Inflammatory macrophage (primary cell): ENCODE data around the gene VKORC1.

ENCODE experiments used
- DNase-seq, 2 donors: peaks; one replicate each; pipeline ENCODE4 v3.0.0-alpha.2; 2020 to 2022

Gene VKORC1

DNA sequence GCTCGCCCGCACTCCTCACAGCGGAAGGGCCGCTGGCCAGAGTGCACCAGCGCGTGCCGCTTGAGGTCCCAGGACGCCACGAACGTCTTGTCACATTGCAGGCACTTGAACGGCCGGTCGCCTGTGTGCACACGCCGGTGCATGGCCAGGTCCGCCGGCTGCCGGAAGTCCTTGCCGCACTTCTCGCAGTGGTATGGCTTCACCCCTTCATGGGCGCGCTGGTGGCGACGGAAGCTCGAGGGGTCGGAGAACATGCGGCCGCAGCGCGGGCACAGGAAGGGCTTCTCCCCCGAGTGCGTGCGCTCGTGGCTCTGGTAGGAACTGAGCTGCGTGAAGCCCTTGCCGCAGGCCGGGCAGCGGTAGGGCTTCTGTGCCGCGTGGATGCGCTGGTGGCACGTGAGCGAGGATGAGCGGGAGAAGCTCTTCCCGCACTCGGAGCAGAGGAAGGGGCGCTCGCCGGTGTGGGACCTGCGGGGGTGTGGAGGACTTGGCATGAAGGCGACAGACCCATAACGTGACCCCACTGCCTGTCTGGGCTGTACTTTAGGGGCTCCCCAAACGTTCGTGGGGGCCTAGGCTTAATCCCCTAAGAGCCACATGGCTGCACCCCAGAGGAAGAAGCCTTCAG, 32.7 kb downstream of the VKORC1 start:
- no peak for DNase-seq

DNA sequence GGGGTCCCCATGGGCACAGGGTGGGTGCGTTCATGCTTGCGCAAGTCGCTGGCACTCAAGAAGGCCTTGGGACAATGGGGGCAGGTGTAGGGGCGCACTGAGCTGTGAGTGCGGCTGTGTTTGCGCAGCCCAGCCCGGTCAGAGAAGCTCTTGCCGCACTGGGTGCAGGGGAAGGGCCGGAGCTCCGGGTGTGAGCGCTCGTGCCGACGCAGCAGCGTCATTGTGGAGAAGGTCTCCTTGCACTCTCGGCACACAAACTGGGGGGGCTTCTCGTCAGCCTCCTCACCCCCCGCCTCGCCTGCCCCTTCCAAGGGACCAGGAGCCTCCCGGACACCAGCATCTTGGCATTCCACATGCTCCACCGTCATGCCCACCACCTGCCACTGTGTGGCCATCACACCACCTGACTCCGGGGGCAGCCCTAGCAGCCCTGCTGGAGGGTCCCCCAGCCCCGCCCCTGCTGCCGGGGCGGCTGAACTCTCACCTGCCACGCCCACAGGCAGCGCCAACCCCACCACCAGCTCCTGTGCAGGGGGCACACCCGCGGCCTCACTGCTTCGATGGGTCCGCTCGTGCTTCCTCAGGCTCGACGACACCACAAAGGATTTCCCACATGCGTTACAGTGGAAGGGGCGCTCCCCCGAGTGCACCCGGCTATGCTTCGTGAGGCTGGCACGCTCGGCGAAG, 33.3 kb downstream of the VKORC1 start:
- no peak for DNase-seq

DNA sequence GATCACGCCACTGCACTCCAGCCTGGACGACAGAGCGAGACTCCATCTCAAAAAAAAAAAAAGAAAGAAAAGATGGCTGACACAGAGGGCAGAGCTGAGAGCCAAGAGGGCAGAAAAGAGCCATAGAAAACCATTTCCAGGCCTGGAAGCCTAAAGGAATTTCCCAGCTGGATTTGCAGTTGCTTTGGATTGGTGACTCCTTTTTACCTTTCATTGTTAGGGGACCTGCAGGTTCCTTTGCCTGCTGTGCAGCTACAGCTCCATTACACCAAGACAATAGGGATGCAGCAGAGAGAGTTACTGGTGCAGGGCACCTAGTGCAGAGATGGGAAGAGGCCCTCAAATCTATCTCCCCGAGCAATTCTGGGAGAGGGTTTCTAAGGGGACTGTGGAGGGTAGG, 39.0 kb downstream of the VKORC1 start:
- DNase-seq, result no peak

DNA sequence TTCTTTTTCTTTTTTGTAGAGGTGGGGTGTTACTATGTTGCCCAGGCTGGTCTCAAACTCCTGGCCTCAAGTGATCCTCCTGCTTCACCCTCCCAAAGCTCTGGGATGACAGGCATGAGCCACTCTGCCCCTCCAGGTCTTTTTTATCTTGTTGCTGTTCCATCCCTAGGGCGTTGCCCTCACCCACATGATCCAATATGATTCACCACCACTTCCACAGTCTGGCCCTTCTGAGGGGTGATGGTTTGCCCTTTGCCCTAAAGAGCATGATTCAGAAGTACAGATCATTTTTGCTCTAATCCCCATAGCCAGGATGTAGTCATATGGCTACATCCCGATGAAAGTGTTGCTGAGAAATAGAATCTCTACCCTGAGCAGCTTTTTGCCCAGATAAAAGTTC, 42.5 kb downstream of the VKORC1 start:
- DNase-seq, result peak; percentile 92 to 93

DNA sequence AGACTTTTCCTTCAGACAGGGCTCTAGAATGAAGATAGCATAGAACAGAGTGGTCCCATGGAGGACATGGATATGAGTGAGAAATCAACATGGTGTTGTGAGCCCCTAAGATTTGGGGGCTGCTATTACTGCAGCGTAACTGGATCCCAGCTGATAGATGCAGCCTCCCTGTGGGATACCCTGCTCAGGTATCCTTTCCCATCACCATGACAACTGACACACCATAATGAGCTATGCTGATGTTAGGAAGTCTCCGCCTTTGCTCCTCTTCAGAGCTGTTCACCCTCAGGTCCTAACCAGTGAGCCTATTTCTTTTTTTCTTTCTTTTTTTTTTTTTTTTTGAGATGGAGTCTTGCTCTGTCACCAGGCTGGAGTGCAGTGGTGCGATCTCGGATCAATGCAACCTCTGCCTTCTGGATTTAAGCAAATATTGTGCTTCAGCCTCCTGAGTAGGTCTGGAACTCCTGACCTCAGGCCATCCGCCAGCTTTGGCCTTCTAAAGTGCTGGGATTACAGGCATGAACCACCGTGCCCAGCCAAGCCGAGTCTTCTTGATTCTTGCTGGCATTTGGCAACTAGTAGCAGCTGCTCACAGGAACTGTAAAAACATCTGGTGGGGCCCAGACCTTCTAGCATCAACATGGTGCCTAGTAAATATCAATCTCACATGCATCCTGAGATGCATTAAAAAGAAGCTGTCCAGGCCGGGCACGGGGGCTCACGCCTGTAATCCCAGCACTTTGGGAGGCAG, 44.1 kb downstream of the VKORC1 start:
- no peak for DNase-seq

DNA sequence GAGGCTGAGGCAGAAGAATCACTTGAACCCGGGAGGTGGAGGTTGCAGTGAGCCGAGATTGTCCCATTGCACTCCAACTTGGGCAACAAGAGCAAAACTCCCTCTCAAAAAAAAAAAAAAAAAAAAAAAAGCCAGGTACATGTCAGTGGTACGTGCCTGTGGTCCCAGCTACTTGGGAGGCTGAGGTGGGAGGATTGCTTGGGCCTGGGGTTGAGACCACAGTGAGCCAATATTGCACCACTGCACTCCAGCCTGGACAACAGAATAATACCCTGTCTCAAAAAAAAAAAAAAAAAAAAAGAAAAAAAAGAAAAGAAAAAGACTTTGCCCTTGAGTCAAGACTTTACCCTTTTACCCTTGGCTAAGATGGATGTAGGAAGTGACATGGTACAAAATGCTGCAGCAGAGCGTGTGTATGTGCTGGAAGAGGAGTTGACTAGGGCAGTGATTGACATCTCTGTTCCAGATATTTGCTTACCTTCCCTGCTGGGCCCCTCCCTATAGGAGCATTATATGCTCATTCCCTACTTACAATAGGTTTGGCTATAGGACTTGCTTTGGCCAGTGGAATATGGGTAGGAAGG, 50.6 kb downstream of the VKORC1 start:
- DNase-seq, result no peak

DNA sequence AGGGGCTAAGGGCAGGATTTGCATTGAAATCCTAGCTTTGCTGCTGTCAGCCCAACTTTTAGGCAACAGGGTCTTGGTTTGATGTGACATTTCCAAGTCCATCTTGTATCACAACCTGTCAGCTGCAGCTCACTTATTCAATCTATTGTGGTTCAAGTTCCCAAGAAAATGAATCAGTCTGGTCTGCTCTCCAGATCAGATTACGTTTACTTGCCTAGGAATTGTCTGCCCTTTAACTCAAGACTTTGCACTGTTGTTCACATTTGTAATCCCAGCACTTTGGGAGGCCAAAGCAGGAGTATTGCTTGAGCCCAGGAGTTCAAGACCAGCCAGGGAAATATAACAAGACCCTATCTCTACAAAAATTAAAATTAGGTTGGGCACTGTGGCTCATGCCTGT, 51.2 kb downstream of the VKORC1 start:
- DNase-seq, result no peak

DNA sequence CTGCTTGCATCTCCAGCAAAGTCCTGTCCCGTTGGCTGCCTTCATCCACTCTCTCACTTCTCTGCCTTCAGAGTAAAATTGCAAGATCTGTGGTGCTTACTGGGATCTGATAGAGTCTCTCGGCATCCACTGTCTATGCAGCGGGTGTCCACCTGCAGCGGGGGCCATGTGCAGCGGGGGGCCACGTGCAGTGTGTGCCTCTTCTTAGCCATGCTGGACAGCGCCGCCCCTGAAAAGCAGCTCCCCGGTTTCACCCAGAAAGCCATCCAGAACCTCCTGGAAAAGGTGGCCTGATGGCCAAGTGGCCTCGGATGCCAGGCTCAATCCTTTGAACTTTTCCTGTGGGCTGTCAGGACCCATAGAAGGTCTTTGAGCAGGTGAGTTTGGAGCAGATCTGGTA, 51.7 kb downstream of the VKORC1 start:
- DNase-seq, result no peak
